Mesenchymal stem cell (in vitro differentiated cells and primary cell): Measurements from ENCODE around the gene ABCB8.

Source experiments
- DNase-seq: peaks from one replicate; pipeline ENCODE4 v3.0.0-alpha.2; 2013
- H2AFZ ChIP-seq: one replicate; pipeline ENCODE4 v1.6.1; 2013; ENCODE audit warnings: low read depth, mild to moderate bottlenecking, control low read depth, inconsistent platforms, low read length, moderate library complexity
- H2AK5ac ChIP-seq: 2 replicates; pipeline ENCODE4 v1.6.1; 2013; ENCODE audit warnings: low read length, moderate library complexity, mild to moderate bottlenecking, inconsistent platforms; ENCODE audit not compliant: severe bottlenecking
- H2BK120ac ChIP-seq: one replicate; pipeline ENCODE4 v1.6.1; 2013; ENCODE audit warnings: low read depth, mild to moderate bottlenecking, inconsistent platforms, low read length, moderate library complexity
- H2BK12ac ChIP-seq, 2 experiments: one replicate each; pipeline ENCODE4 v1.6.1; 2013; ENCODE audit warnings: inconsistent platforms in 2 of 2, low read length in 2 of 2, mild to moderate bottlenecking in 2 of 2, moderate library complexity in 2 of 2, control low read depth in 1 of 2
- H2BK15ac ChIP-seq: one replicate; pipeline ENCODE4 v1.6.1; 2013; ENCODE audit warnings: mild to moderate bottlenecking, low read depth, inconsistent platforms; ENCODE audit not compliant: poor library complexity, severe bottlenecking
- H2BK5ac ChIP-seq: 2 replicates; pipeline ENCODE4 v1.6.1; 2013; ENCODE audit warnings: low read depth, mild to moderate bottlenecking, low read length, control low read depth, inconsistent platforms; ENCODE audit not compliant: poor library complexity, severe bottlenecking
- H3K14ac ChIP-seq, 2 experiments: one replicate each; pipeline ENCODE4 v1.6.1; 2013; ENCODE audit warnings: inconsistent platforms in 2 of 2, low read length in 2 of 2, control low read depth in 1 of 2, mild to moderate bottlenecking in 1 of 2, moderate library complexity in 1 of 2
- H3K18ac ChIP-seq, 2 experiments: one replicate each; pipeline ENCODE4 v1.6.1; 2013; ENCODE audit warnings: inconsistent platforms in 2 of 2, low read length in 2 of 2, control low read depth in 1 of 2, low read depth in 1 of 2, mild to moderate bottlenecking in 1 of 2
- H3K23ac ChIP-seq, 2 experiments: one replicate each; pipeline ENCODE4 v1.6.1; 2013; ENCODE audit warnings: inconsistent platforms in 2 of 2, low read length in 2 of 2, mild to moderate bottlenecking in 2 of 2, moderate library complexity in 2 of 2, control low read depth in 1 of 2
- H3K27ac ChIP-seq: 2 replicates; pipeline ENCODE4 v1.5.1; 2013; ENCODE audit warnings: mild to moderate bottlenecking, moderate library complexity, low read length, control low read depth, inconsistent platforms; ENCODE audit not compliant: poor library complexity, severe bottlenecking
- H3K27me3 ChIP-seq, 2 experiments: 2 replicates each; pipeline versions ENCODE4 v1.6.1 to v1.7.0; 2013; ENCODE audit warnings: low read length in 2 of 2, mild to moderate bottlenecking in 2 of 2, moderate library complexity in 2 of 2, control low read depth in 1 of 2, inconsistent platforms in 1 of 2; ENCODE audit not compliant: control insufficient read depth in 1 of 2, insufficient read depth in 1 of 2
- H3K36me3 ChIP-seq, 2 experiments: 2 replicates each; pipeline versions ENCODE4 v1.6.1 to v1.7.0; 2013; ENCODE audit warnings: low read length in 2 of 2, control low read depth in 1 of 2, inconsistent platforms in 1 of 2, low read depth in 1 of 2, mild to moderate bottlenecking in 1 of 2; ENCODE audit not compliant: insufficient read depth in 2 of 2, control insufficient read depth in 1 of 2
- H3K4ac ChIP-seq, 2 experiments: one replicate each; pipeline ENCODE4 v1.6.1; 2013; ENCODE audit warnings: inconsistent platforms in 2 of 2, low read length in 2 of 2, mild to moderate bottlenecking in 2 of 2, moderate library complexity in 2 of 2, control low read depth in 1 of 2, low read depth in 1 of 2
- H3K4me1 ChIP-seq: 2 replicates; pipeline ENCODE4 v1.6.1; 2013; ENCODE audit warnings: low read depth, low read length, control low read depth; ENCODE audit not compliant: control insufficient read depth, insufficient read depth
- H3K4me2 ChIP-seq: 2 replicates; pipeline ENCODE4 v1.6.1; 2013; ENCODE audit warnings: low read length, mild to moderate bottlenecking, inconsistent platforms; ENCODE audit not compliant: poor library complexity, severe bottlenecking
- H3K4me3 ChIP-seq, 2 experiments: 2 replicates each; pipeline versions ENCODE4 v1.5.1 to v1.7.0; 2013; ENCODE audit warnings: low read length in 2 of 2, mild to moderate bottlenecking in 2 of 2, control low read depth in 1 of 2, low read depth in 1 of 2; ENCODE audit not compliant: insufficient read depth in 1 of 2
- H3K79me1 ChIP-seq: replicated peaks from 2 replicates; pipeline ENCODE4 v1.6.1; 2013; ENCODE audit warnings: mild to moderate bottlenecking, control low read depth, low read length, inconsistent platforms; ENCODE audit not compliant: poor library complexity, severe bottlenecking
- H3K9ac ChIP-seq: 2 replicates; pipeline ENCODE4 v1.7.0; 2013; ENCODE audit warnings: mild to moderate bottlenecking, low read length, moderate library complexity
- H3K9me3 ChIP-seq: 2 replicates; pipeline ENCODE4 v1.7.0; 2013; ENCODE audit warnings: mild to moderate bottlenecking, low read length; ENCODE audit not compliant: control insufficient read depth
- H4K8ac ChIP-seq: one replicate; pipeline ENCODE4 v1.6.1; 2013; ENCODE audit warnings: inconsistent platforms, mild to moderate bottlenecking, low read length, moderate library complexity
- H4K91ac ChIP-seq: one replicate; pipeline ENCODE4 v1.6.1; 2013; ENCODE audit warnings: mild to moderate bottlenecking, low read length, inconsistent platforms
- WGBS: methylation state at CpG from one replicate; pipeline ENCODE4 v1.1.7; 2013; ENCODE audit warnings: mixed read lengths; 5-methylcytosine and 5-hydroxymethylcytosine counted together

The ABCB8 gene

DNA sequence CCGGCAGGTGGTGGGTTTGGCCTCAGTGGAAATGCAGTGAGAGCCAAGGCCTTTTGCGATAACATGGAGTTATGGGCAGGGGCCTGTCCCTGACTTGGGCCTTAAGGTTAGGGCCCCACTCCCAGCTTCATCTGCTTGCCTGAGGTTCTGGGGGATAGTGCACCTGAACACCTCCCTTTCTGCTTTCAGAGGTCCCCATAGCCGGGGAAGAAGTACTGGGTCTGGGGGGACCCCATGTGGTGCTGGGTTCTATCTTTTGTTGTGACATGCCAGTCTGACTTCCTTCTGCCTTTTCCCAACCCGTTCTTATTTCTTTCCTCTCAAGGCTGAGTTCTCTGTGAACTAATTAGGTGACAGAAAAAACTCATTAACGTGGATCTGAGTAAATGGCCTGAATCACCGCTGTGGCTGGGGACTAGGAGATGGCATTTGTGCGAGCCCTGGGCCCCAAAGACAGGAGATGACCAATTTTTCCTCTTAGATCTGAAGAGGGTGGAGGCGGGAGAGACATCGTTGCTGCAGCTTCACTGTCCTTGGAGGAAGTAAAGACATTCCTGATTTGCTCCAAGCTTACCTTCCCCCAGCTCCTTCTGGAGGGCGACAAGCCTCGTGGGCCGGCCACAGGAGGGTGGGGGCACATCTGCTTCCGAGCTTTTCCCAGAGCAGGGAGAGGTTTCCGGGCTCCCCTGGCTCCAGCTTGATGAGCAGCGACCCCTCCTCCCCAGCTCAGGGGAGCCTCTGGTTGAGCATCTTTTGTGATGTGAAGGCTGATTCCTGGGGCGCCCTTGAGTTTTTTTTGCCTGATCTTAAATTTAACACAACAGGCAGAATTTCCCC lies 60.0 kb downstream of the ABCB8 start:
- H4K91ac ChIP-seq = no peak overlapping the region
- H3K27ac ChIP-seq = peak overlapping the region; percentile 47
- peak overlapping the region; percentile 53 to 64 for H2BK12ac ChIP-seq
- peak overlapping the region; percentile 94 for H3K9ac ChIP-seq
- H3K23ac ChIP-seq = peak overlapping the region in 1 of 2 experiments; percentile 29
- no peaks in the 10 kb centered on the region for H3K9me3 ChIP-seq
- H3K4ac ChIP-seq = peak overlapping the region in 1 of 2 experiments; percentile 94
- peaks cover 5 to 13% of the 10 kb centered on the region in 2 experiments for H3K36me3 ChIP-seq
- no peak overlapping the region for H2BK120ac ChIP-seq
- peak overlapping the region in 1 of 2 experiments; percentile 96 for H3K14ac ChIP-seq
- peak overlapping the region; percentile 69 for H3K4me2 ChIP-seq
- peak overlapping the region; percentile 35 to 96 for H3K18ac ChIP-seq
- no peaks in the 10 kb centered on the region for H3K27me3 ChIP-seq
- no peak overlapping the region for H2BK5ac ChIP-seq
- H4K8ac ChIP-seq = no peak overlapping the region
- peak overlapping the region; percentile 1 for H2AK5ac ChIP-seq
- no peak overlapping the region for H2AFZ ChIP-seq
- H3K4me3 ChIP-seq = peak overlapping the region; percentile 76 to 94
- DNase-seq = peak; percentile 49
- peaks cover 2% of the 10 kb centered on the region for H3K79me1 ChIP-seq
- WGBS = 11% methylated on average over 12 of the region's 16 CpGs
- H2BK15ac ChIP-seq = no peak overlapping the region
- peaks cover 36% of the 10 kb centered on the region for H3K4me1 ChIP-seq

DNA sequence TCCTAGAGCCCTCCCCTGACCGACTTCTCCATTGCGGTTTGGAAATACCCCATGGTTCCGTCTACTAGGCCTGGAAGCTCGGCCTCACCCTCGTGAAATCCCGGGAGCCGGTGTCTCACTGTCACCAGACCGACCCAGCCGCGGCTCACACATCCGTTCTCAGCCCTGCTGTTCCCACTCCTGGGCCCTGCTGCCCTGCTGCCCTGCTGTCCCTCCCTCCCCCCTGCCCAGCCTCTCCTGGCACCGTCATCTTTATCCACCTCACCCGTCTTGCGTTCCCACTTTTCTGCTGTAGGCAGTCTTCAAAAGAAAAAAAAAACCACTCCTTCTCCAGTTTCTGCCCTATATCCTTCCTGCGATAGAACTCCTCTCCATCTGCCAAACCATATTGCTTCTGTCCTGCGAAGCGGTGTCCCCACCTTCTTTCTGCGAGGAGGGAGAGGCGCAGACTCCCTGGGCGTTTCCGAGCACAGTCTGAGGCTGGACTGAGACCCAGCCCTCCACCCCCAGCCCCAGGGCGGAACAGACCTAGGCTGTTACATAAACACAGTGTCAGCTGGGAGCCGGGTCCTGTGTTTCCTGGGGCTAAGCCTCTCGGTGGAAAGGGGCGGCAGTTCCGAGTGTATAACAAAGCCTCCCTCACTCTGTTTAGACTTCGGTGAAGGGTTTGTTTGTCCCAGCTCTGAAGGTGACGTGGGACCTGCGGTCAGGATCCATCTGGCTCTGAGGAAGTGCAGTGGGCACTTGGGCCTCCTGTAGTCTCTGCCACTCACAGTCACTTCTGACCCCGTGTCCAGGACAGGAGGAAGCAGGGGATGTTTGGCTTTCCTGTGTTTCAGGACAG lies 60.8 kb downstream of the ABCB8 start:
- WGBS = 2% methylated on average over 30 of the region's 30 CpGs
- peak overlapping the region; percentile 53 to 94 for H2BK12ac ChIP-seq

DNA sequence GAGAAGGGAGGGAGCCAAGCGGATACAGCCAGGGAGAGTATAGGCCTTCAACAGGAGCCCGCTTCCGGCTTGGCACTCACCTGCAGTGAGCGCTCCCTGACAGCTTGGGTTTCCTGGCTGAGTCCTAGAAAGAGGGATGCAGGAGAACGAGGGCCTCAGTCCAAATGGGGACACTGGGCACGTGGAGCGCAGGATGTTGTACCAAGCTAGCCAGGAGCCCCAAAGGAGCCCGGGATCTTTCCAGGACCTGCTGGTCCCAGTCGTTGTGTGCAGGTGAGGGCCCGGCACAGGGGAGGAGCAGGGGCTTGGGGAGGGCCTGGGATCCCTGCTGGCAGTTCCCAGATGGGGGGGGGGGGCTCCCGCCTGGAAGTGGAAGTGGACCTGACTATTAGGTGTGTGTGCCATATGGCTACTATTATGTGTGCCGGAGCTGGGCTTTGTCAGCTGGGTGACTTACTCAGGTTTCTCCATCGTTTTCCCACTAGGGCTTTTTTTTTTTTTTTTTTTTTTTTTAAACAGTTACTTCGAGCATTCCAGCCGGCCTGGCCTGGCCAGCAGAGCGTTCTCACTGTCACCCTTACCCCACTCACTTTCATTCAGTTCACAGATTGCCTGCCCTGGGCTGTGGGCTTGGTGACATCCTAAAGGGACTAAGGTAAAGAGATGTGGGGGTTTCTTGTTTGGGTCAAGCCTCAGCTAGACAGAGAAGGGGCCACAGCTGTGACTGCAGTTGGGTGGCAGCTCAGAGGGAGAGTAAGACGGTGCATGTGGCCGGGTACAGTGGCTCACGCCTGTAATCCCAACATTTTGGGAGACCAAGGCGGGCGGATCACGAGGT lies 61.9 kb downstream of the ABCB8 start:
- peak overlapping the region; percentile 47 for H3K27ac ChIP-seq
- peak overlapping the region; percentile 64 for H2BK120ac ChIP-seq
- H2BK12ac ChIP-seq = peak overlapping the region; percentile 22 to 76
- no peak overlapping the region for H2BK5ac ChIP-seq
- no peak overlapping the region for H2AFZ ChIP-seq
- H3K36me3 ChIP-seq = peaks cover 5 to 18% of the 10 kb centered on the region in 2 experiments
- peaks cover 39% of the 10 kb centered on the region for H3K4me1 ChIP-seq
- peak overlapping the region; percentile 88 for H2BK15ac ChIP-seq
- peak; percentile 60 for DNase-seq
- H3K4me2 ChIP-seq = peak overlapping the region; percentile 69
- no peak overlapping the region for H3K23ac ChIP-seq
- peak overlapping the region; percentile 84 for H4K8ac ChIP-seq
- H4K91ac ChIP-seq = peak overlapping the region; percentile 67
- H3K9me3 ChIP-seq = no peaks in the 10 kb centered on the region
- 74% methylated on average over 16 of the region's 22 CpGs for WGBS
- H3K27me3 ChIP-seq = no peaks in the 10 kb centered on the region
- peaks cover 5% of the 10 kb centered on the region for H3K79me1 ChIP-seq
- peak overlapping the region; percentile 18 to 35 for H3K4ac ChIP-seq
- peak overlapping the region; percentile 94 for H3K9ac ChIP-seq
- peak overlapping the region in 1 of 2 experiments; percentile 94 for H3K4me3 ChIP-seq
- H2AK5ac ChIP-seq = no peak overlapping the region
- peak overlapping the region in 1 of 2 experiments; percentile 22 for H3K14ac ChIP-seq
- H3K18ac ChIP-seq = peak overlapping the region; percentile 11 to 85

More for the DNA sequence above, 60.8 kb downstream of the ABCB8 start:
- Histone ChIP-seq H3K27me3 (no peaks in the 10 kb centered on the region), H2AFZ (no peak overlapping the region), H3K9ac (peak overlapping the region; percentile 94), H3K4me2 (peak overlapping the region; percentile 69), H3K4me1 (peaks cover 35% of the 10 kb centered on the region), H3K4ac (peak overlapping the region; percentile 29 to 94), H3K23ac (no peak overlapping the region), H3K79me1 (peaks cover 5% of the 10 kb centered on the region), H3K18ac (peak overlapping the region; percentile 35 to 96), H2AK5ac (no peak overlapping the region), H2BK120ac (no peak overlapping the region), H3K9me3 (no peaks in the 10 kb centered on the region), H3K36me3 (peaks cover 5 to 18% of the 10 kb centered on the region in 2 experiments), H3K27ac (peak overlapping the region; percentile 47), H4K91ac (peak overlapping the region; percentile 74), H3K14ac (peak overlapping the region in 1 of 2 experiments; percentile 96), H2BK5ac (no peak overlapping the region), H3K4me3 (peak overlapping the region in 1 of 2 experiments; percentile 94), H4K8ac (peak overlapping the region; percentile 62), H2BK15ac (peak overlapping the region; percentile 20)
- peak; percentile 98 for DNase-seq
